HG02798 (cell line): Measurements from ENCODE around the gene TP53AIP1.

Experiments used
- ATAC-seq: cut with Tn5 transposase; IDR thresholded peaks from one replicate; pipeline ENCODE4 v1.9.1; 2021; ENCODE audit warnings: mild to moderate bottlenecking; ENCODE audit not compliant: unreplicated experiment, poor library complexity

TP53AIP1 gene

GRCh38 chr11:128946648-128947047 is 4.0 kb upstream of the TP53AIP1 start:
- no peak for ATAC-seq

DNA sequence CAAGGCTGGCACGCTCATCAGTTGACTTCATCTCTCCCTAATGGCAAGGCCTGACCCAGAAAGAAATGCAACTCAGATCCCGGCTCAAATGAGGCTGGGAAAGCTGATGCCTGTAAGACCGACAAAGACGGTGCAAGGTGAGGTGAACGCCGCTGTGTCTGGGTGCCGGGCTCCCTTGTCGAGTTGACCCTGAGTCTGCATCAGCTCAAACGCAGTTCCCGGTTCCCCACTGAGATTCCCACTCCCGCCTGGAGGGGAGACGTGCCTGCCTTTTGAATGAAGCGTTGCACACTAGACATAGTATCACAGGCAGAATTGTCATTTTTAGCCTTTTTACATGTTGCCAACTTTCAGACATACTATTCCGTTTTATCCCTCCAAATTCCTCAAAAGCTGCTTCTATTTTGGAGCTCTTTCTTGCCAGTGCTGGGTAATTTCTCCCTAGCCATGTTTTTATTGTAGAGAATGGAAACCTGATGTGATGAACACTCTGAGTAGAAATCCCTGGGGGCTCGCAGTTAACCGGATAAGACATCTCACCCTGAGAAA is 831 bp upstream of the TP53AIP1 start:
- ATAC-seq: no peak

- no peak for ATAC-seq
These were observed 429 bp downstream of the TP53AIP1 start for GRCh38 chr11:128942272-128942612.

DNA sequence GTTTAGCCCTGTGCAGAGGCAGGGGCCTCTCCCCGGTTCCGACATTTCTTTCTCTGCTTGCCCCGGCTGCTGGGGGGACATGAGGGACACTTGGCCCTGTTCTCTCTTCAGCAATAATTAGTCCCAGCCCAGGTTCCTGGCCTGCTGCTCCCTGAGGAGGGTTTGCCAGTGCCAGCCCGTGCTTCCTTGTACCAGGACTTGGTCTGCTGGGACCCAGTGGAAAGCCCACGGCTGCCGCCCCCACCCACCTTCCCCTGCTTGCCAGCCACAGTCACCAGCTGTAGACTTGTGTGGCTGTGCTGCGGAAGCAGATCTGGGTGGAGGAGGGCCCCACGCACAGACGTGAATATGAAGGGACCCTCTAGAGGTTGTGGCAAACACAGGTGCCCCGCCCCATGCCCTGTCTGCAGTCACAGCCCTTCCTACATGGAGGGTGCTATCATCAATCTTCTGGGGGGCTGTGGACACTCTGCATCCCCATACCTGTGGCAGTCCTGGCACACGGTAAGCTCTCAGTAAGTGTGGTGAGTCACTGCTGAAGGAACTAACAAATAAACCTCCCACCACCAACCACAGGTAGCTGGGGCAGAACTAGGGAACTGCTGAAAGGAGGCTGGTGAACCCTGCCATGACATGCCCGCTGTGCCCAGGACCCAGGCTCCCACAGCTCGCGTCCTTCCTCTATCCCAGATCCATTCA is 949 bp downstream of the TP53AIP1 start:
- ATAC-seq: no peak

GRCh38 chr11:128941110-128941509 is 1.6 kb downstream of the TP53AIP1 start:
- no peak for ATAC-seq

- no peak for ATAC-seq
These were observed 2.1 kb downstream of the TP53AIP1 start for GRCh38 chr11:128940603-128941002.

GRCh38 chr11:128940156-128940555 is 2.5 kb downstream of the TP53AIP1 start:
- ATAC-seq: no peak

- no peak for ATAC-seq
These were observed 3.1 kb downstream of the TP53AIP1 start for GRCh38 chr11:128939591-128939990.

DNA sequence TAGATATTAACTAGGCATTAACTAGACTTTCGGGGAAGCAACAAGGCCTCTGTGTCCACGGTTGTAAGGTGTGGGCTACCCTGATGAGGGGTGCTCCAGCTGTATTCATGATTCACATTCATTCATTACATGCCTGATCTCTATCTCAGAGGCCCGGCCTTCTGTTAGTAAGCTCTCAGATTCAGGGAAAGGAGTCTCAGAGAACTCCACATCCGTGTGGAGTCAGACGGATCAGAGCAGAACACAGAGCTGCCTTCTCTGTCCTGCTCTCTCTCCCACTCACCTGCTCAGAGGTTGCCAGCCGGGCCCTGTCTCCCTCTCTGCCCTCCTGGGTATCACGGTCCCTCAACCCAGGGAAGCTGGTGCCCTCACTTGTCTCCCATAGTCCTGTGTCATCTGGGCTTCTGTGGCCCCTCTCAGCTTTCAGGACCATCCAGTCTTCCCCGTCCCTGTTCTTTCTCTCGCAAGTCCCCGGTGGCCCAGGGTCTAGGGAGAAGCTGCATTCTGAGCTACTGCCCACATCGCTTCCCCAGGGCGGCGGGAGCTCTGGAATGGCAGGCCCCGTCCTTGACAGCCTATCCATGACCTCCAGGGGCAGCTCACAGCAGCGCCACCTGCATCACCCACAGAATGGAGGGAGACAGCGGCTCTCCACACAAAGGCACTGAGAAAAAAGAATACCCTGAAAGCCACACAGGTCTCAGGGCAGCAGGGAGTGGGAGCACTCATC is 4.3 kb downstream of the TP53AIP1 start:
- ATAC-seq: no peak

GRCh38 chr11:128937480-128937879 is 5.2 kb downstream of the TP53AIP1 start:
- ATAC-seq: no peak

DNA sequence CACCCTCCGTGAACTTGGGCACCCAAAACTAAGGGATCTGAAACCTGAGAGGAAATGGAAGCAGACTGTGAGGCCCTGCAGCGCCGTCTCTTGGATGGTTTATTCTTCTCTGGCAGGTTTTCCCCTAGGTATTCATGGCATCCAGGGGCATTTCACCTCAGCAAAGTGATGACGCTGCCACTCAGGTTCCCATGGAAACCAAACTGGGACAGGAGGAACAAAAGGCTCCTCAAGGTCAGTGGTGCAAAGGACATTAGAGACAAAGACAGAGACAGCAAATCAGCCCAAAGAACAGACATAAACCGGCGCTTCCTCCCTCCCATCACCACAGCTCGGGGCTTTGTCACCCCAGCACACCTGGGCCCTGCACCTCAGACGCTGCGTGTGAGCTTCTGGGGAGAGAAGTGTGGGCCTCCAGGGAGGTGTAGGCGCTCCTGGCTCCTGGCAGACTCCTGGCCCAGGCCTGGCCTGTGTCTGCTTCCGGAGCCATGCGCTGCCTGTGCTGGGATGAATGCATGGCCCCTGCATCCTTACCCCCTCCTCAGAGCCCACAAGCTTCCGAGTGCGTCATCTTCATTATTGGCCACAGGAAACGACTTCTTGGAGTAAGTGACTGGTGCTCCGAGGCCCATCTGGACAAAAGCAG is 5.9 kb downstream of the TP53AIP1 start:
- ATAC-seq: no peak

DNA sequence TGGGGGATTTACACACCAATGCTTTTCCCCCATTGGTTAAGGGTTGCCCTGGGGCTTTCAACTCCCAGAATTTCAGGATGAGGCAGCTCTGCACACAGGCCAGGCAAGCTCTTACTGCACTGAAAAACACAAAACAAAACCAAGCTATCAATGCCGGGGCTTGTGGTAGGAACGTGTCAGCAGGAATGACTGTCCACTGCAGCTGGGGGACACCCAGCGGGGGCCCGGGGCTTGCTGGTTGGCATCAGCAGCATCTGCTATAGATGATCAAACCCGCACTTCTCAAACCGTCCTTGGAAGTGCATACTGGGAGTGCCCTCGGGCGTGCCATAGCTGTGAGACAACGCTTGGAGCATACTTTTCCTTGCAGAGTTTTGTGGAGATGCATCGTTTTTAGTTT is 7.7 kb downstream of the TP53AIP1 start:
- ATAC-seq: no peak

DNA sequence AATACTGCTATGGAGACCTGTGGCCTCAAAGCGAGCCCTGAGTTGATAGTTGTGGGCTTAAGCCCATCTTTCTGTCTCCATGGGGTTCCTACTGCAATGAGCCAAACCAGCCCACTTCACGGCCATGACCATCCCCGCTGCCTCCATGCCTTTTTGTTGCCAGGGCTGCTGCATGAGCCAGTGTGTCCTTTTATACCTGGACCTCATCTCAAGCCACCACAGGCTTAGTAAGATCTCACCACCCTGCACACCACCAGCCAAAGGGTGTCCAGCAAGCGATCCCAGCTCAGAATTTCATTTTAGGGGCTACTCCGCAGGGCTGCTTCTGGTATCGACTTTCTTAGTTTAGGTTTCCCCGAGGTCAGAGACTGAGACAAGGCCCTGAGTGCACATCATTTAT is 8.3 kb downstream of the TP53AIP1 start:
- no peak for ATAC-seq

DNA sequence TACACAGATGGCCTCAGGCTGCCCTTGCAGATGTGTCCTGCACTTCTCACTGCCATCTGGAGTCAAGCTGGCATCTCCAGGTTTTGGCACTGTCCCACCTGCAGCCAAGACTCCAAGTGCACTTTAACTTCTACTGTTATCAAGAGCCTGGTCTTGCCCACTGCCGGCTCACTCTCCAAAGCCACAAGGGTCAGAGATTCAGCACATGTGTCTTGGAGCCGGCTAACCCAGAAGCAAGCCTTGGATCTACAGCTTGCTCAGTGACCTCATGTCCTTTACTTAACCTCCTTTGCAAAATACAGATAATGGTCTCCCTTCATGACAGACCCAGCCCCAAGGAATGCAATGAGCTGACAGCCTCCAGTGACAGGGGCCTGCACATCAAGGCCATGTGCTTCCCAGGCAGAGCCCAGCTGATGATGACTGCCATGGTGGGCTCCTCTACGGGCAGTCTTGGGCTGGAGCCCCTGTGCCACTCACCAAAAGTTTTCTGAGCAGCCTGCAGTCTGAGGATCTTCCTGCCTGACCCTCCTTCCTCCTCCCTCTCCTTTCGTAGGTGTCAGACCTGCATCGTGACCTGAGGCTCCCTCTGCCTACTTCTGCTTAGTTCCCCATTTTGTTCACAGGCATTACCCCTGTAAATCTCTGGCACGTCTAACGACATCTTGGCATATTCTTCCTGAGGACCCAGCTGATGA is 9.0 kb downstream of the TP53AIP1 start:
- ATAC-seq: no peak

GRCh38 chr11:128931668-128932067 is 11.0 kb downstream of the TP53AIP1 start:
- ATAC-seq: no peak

DNA sequence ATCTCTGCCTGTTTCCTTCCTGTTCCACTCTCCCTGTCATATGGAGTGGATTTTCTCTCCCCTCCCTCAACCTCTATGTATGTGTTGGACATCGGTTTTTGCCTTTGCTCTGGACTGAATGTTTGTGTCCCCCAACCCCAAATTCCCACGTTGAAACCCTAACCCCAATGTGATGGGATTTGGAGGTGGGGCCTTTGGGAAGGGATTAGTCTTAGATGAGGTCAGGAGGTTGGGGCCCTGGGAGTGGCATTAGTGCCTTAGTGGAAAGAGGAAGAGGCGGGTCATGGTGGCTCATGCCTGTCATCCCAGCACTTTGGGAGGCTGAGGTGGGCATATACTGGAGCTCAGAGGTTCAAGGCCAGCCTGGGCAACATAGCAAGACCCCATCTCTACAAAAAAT is 11.6 kb downstream of the TP53AIP1 start:
- ATAC-seq: no peak

DNA sequence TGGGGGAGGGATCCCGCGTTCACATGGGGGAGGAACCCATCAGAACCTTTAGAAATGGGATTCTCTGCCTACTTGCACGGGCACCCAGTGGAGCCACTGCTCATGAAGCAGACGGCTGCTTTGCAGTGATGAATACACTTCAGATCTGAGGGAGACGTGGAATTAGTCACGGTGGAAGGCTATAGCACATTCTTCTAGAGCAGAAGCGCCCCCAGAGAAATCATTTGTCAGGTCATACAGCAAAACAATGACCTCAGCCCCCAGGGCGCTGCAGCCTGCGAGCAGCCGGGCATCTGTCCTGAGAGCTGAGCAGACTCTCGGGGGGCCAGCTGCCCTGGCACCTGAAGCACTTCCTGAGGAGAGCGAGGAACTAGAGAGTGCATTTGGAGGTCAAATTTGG is 12.7 kb downstream of the TP53AIP1 start:
- no peak for ATAC-seq

DNA sequence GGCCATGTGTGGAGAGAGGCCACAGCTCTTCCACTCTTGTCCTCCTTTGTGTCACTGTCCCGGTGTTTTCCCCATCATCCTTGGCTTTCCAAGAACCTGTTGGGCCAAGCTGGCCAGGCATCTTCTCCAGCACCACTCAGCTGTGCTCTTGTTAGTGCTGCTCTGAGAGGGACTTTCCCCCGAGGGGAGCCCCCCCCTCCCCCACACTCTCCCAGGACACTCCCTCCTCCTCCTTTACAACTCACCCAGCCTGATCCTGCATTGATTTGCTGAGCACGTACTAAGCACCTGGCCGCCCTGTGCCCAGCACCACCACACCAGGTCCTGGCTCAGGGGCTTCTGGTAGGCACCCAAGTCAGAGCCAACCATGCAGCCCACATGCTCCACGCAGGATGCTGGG is 13.2 kb downstream of the TP53AIP1 start:
- no peak for ATAC-seq

DNA sequence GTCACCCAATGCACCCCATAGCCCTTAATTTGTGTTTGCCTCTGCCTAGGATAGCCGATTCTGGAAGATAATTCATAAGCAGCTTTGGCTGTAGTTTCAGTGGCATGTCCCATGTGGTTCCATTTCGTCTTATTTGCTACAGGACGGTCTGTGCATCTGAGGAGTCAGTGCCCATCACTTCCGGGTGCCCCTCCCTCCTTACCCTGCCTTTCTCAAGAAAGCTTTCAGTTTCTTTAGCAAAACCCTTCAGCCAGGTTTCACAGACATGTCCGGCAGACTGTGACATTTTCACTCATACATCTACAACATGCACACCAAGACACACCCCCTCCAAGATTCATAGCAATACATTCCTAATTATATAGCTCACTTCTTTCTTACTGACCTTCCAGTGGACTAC is 14.3 kb downstream of the TP53AIP1 start:
- ATAC-seq: peak; percentile 97

DNA sequence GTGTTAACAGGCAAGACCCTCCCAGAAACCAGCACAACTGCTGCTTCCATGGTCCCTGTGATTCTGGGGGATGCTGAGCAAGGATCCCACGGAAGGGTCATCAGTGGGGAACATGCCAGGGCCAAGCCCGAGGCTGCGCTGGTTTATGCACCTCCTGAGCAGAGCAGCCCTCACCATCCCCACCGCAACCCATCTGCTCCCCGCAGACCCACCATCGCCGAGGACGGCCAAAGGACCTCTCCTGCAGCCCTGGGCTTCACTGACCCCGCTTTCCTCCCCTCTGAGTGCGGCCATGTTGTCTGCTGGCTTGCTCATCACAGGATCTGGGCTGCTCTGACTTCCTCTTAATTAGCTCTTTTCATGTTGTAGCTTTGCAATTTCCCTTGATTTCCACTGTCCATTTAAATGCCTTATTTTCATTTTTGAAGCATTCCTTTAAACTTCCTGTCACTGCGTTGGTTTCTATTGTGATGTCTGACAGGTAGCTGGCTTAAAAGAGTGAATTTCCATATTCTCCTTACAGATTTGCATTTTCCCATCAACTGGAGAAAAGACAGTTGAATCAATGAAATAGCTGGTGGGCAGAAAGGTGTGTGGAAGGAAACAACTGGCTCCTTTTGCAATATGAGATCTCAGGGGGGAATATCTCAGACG is 14.9 kb downstream of the TP53AIP1 start:
- no peak for ATAC-seq
